ENCODE results near the gene STRBP. TPM values are rescaled to one million over a fixed set of nuclear protein-coding genes. Genes with fewer than 3 reads are reported as not detected.

STRBP gene
- total RNA-seq, 1 experiment from 2014 or later, result 40.3 TPM

DNA sequence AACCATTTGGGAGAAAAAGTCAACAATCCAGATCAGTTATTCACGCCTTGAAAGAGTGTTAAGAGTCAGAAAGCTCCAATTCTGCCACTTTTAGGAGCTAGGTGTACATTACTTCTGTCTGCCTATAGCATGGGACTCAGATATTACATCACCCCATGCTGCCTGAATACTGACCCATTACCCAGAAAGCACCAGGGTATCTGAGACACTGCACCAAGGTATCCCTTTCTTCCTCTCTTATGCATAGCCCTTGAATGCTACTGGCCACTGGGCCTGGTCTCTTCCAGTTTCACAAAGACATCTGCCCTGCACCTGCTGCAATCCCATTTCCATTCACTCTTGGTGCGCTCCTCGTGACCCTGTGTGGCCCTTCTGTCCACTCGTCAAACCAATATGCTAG lies 2.6 kb downstream of the STRBP start:
- 0 out of 2 replicates have a peak, but pooled peaks cover 3% of the 10 kb centered on the region for H3K4me1 ChIP-seq (ENCODE audit: control insufficient read depth, insufficient read depth, low read length)
- H3K9me3 ChIP-seq (ENCODE audit: control insufficient read depth, insufficient read depth, low read depth, low read length), result no peaks in the 10 kb centered on the region
- ATAC-seq (no peak), DNase-seq (ENCODE audit: low read depth, low spot score) (no peak)
- intact Hi-C loops (cut with micrococcal nuclease; ENCODE audit: unreplicated experiment), result no loop called here
- POLR2A ChIA-PET, result interaction anchor here (0.6 kb wide), 1 partner anchor 1978 kb away, joined by 3 read pairs; no protein-coding TSS in a partner anchor
- H3K27me3 ChIP-seq (ENCODE audit: control insufficient read depth, insufficient read depth, low read length), result no peaks in the 10 kb centered on the region
- H3K4me3 ChIP-seq (ENCODE audit: low read depth in 2 of 2, low read length in 2 of 2), result no peak overlapping the region
- in situ Hi-C loops (cut with HindIII; ENCODE audit: low pct_unique_long_range_greater_than_20kb, low sequenced_read_pairs), result no loop called here
- no peak for TF ChIP-seq POLR2AphosphoS5 (IDR thresholded peaks at IDR 0.05; ENCODE audit: low read depth, low read length)
- TF ChIP-seq CTCF (IDR thresholded peaks at IDR 0.05), result no peak
- no peak for TF ChIP-seq TCF7L2 (IDR thresholded peaks at IDR 0.05; ENCODE audit: low read depth, low read length)
- TF ChIP-seq, protein P1, sequence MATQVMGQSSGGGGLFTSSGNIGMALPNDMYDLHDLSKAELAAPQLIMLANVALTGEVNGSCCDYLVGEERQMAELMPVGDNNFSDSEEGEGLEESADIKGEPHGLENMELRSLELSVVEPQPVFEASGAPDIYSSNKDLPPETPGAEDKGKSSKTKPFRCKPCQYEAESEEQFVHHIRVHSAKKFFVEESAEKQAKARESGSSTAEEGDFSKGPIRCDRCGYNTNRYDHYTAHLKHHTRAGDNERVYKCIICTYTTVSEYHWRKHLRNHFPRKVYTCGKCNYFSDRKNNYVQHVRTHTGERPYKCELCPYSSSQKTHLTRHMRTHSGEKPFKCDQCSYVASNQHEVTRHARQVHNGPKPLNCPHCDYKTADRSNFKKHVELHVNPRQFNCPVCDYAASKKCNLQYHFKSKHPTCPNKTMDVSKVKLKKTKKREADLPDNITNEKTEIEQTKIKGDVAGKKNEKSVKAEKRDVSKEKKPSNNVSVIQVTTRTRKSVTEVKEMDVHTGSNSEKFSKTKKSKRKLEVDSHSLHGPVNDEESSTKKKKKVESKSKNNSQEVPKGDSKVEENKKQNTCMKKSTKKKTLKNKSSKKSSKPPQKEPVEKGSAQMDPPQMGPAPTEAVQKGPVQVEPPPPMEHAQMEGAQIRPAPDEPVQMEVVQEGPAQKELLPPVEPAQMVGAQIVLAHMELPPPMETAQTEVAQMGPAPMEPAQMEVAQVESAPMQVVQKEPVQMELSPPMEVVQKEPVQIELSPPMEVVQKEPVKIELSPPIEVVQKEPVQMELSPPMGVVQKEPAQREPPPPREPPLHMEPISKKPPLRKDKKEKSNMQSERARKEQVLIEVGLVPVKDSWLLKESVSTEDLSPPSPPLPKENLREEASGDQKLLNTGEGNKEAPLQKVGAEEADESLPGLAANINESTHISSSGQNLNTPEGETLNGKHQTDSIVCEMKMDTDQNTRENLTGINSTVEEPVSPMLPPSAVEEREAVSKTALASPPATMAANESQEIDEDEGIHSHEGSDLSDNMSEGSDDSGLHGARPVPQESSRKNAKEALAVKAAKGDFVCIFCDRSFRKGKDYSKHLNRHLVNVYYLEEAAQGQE (IDR thresholded peaks at IDR 0.05; ENCODE audit: insufficient read depth in 1 of 2, low read depth in 2 of 2, low read length in 1 of 2), result no peak
- no peak for TF ChIP-seq SIN3A (IDR thresholded peaks at IDR 0.05; ENCODE audit: borderline replicate concordance, insufficient read depth, low read depth, low read length)
- BruUV-seq (replicated peaks), result TSS peak; percentile 66
- no peak overlapping the region for H3K27ac ChIP-seq (ENCODE audit: low read length)
- H3K36me3 ChIP-seq (ENCODE audit: control insufficient read depth, insufficient read depth, low read length), result no peaks in the 10 kb centered on the region; the same call in 1 of the 2 replicates
- CTCF ChIA-PET, result no interaction called here

GRCh38 chr9:123263227-123263626 lies 5.2 kb downstream of the STRBP start:
- TF ChIP-seq SIN3A (IDR thresholded peaks at IDR 0.05; ENCODE audit: borderline replicate concordance, insufficient read depth, low read depth, low read length) (no peak), CTCF (IDR thresholded peaks at IDR 0.05) (no peak)
- TF ChIP-seq, protein P1 (IDR thresholded peaks at IDR 0.05; ENCODE audit: insufficient read depth in 1 of 2, low read depth in 2 of 2, low read length in 1 of 2), result no peak
- in situ Hi-C loops (cut with HindIII; ENCODE audit: low pct_unique_long_range_greater_than_20kb, low sequenced_read_pairs), result no loop called here
- intact Hi-C loops (cut with micrococcal nuclease; ENCODE audit: unreplicated experiment), result no loop called here
- no TSS peak for BruUV-seq (replicated peaks)
- H3K4me3 ChIP-seq (ENCODE audit: low read depth in 2 of 2, low read length in 2 of 2), result no peak overlapping the region
- H3K27ac ChIP-seq (ENCODE audit: low read length), result no peak overlapping the region
- ChIA-PET POLR2A (interaction anchor here (0.6 kb wide), 1 partner anchor 90 kb away, joined by 11 read pairs; no protein-coding TSS in a partner anchor), CTCF (no interaction called here)
- H3K9me3 ChIP-seq (ENCODE audit: control insufficient read depth, insufficient read depth, low read depth, low read length), result no peaks in the 10 kb centered on the region
- no peak for DNase-seq (ENCODE audit: low read depth, low spot score)
- H3K36me3 ChIP-seq (ENCODE audit: control insufficient read depth, insufficient read depth, low read length), result no peaks in the 10 kb centered on the region; the same call in 1 of the 2 replicates
- no peak for ATAC-seq
- H3K4me1 ChIP-seq (ENCODE audit: control insufficient read depth, insufficient read depth, low read length), result 0 out of 2 replicates have a peak, but pooled peaks cover 3% of the 10 kb centered on the region
- H3K27me3 ChIP-seq (ENCODE audit: control insufficient read depth, insufficient read depth, low read length), result no peaks in the 10 kb centered on the region

Measured in Panc1 (cell line).